ACC112 (cell line): ENCODE measurements around the gene RGS3.

Experiments used
- H2AFZ ChIP-seq: fragments of 200-600 bp; sonication (generic); one replicate; pipeline ENCODE4 v1.6.0; 2017; ENCODE audit warnings: antibody characterized with exemption, low read length; ENCODE audit not compliant: unreplicated experiment
- H3K27ac ChIP-seq: fragments of 200-600 bp; sonication (generic); 2 replicates; pipeline ENCODE4 v1.5.1; 2014; ENCODE audit warnings: low read depth, mild to moderate bottlenecking, antibody characterized with exemption, low read length, moderate library complexity
- H3K27me3 ChIP-seq: fragments of 200-600 bp; sonication (generic); 2 replicates; pipeline ENCODE4 v1.6.1; 2014; ENCODE audit warnings: mild to moderate bottlenecking, antibody characterized with exemption, low read length, moderate library complexity, mixed read lengths; ENCODE audit not compliant: insufficient read depth
- H3K36me3 ChIP-seq: fragments of 200-600 bp; sonication (generic); 2 replicates; pipeline ENCODE4 v1.6.1; 2016; ENCODE audit warnings: mild to moderate bottlenecking, antibody characterized with exemption, low read length, moderate library complexity, mixed read lengths; ENCODE audit not compliant: insufficient read depth
- H3K4me1 ChIP-seq: fragments of 200-600 bp; sonication (generic); one replicate; pipeline ENCODE4 v1.6.1; 2016; ENCODE audit warnings: low read length, mixed read lengths; ENCODE audit not compliant: insufficient read depth, unreplicated experiment, control insufficient read depth
- H3K4me3 ChIP-seq: fragments of 200-600 bp; sonication (generic); 2 replicates; pipeline ENCODE4 v1.5.1; 2014; ENCODE audit warnings: mild to moderate bottlenecking, low read depth, low read length
- H3K79me2 ChIP-seq: fragments of 200-600 bp; sonication (generic); one replicate; pipeline ENCODE4 v1.6.0; 2016; ENCODE audit warnings: low read length; ENCODE audit not compliant: control insufficient read depth, unreplicated experiment, insufficient read depth

The RGS3 gene

DNA sequence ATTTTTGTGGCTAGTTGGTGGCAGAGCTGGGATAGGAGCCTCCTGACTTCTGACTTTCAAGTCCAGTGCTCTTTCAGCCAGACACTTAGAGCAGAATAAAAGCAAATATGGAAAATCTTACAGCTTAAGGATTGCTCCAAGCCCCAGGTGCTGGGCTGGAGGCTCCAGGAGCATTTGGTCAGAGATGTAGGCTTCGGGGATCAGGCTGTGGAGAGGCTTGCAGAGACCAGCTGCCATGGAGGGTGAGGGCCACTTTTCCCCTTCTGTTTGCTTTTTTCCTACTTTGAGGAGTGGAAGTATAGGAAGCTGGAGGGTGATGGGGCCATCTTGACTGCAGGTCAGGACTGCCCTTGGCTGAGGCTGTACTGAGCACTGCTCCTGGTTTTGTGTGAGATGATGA lies 58.9 kb downstream of the RGS3 start:
- no peak overlapping the region for H3K27ac ChIP-seq
- no peaks in the 10 kb centered on the region for H3K36me3 ChIP-seq
- H3K79me2 ChIP-seq, result no peaks in the 10 kb centered on the region
- no peak overlapping the region for H2AFZ ChIP-seq
- no peak overlapping the region for H3K4me3 ChIP-seq
- peaks cover 6% of the 10 kb centered on the region for H3K4me1 ChIP-seq
- peaks cover 17% of the 10 kb centered on the region for H3K27me3 ChIP-seq

DNA sequence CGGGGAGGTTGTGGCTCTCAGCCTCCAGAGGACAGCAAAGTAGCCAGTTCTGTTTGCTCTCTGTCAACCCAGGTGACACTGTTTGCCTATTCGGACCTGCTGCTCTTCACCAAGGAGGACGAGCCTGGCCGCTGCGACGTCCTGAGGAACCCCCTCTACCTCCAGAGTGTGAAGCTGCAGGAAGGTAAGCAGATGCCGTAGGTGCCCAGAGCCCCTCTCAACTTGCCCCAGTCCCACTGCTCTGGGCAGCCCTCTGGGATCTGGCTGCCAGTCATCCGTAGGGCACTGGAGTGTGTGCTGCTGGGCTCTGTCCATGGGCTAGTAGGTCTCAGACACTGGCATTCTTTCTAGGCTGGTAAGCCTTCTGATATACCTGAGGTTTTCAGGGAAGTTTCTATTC lies 59.3 kb downstream of the RGS3 start:
- no peak overlapping the region for H2AFZ ChIP-seq
- H3K36me3 ChIP-seq, result no peaks in the 10 kb centered on the region
- H3K27ac ChIP-seq, result no peak overlapping the region
- H3K4me3 ChIP-seq, result no peak overlapping the region
- H3K79me2 ChIP-seq, result no peaks in the 10 kb centered on the region
- H3K27me3 ChIP-seq, result peaks cover 20% of the 10 kb centered on the region
- H3K4me1 ChIP-seq, result peaks cover 6% of the 10 kb centered on the region

DNA sequence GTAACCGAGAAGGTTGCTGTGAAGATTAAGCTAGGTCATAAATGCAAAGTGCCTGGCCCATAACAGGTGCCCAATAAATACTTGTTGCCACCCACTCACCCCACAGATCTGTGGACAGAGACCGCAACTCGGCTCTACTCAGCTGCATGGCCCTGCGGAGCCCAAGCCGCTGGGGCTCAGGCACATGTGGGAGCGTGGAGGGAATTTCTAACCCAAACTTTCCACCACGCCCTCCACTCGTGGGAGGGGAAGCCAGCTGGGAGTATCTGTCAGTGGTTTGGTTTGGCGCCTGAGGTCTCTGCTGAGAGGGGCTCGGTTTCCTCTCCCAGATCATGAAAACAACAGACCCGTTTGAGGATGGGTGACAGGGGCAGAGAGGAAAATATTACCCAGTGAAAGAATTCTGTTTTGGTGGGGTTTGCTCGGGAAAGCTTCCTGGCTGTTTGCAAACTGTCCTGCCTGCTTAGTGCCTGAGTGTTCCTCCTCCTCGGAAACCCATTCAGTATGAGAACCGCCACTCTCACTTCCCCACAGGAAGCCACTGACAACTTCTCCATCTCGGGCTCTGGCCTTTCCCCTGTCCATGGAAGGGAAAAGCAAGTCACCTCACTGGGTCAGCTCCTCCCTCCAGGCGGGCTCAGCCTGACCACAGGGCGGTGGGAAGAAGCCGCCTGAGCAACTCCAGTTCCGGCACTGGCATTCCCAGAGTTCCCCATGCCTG lies 60.1 kb downstream of the RGS3 start:
- peaks cover 6% of the 10 kb centered on the region for H3K4me1 ChIP-seq
- H3K36me3 ChIP-seq, result no peaks in the 10 kb centered on the region
- H3K27me3 ChIP-seq, result peaks cover 23% of the 10 kb centered on the region
- no peak overlapping the region for H3K27ac ChIP-seq
- no peak overlapping the region for H2AFZ ChIP-seq
- H3K79me2 ChIP-seq, result no peaks in the 10 kb centered on the region
- no peak overlapping the region for H3K4me3 ChIP-seq

DNA sequence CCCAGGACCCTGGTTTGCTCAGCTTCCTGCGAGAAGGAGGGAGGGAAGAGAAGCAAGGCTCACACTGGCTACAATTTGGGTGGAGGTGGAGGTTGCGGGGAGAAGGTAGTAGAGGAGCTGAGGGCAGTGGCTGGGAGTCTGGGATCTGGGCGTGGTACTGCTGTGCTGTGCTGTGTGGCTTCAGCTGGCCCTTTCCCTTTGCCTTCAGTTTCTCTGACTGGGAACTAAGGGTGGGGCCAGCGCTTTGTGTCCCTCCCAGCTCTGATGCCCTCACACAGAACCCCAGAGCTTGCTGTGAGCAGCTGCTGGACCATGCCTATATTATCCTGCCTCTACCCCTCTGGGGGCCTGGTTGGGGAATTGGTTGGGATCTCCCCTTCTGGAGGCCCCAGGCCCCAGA lies 60.9 kb downstream of the RGS3 start:
- no peaks in the 10 kb centered on the region for H3K36me3 ChIP-seq
- peaks cover 6% of the 10 kb centered on the region for H3K4me1 ChIP-seq

DNA sequence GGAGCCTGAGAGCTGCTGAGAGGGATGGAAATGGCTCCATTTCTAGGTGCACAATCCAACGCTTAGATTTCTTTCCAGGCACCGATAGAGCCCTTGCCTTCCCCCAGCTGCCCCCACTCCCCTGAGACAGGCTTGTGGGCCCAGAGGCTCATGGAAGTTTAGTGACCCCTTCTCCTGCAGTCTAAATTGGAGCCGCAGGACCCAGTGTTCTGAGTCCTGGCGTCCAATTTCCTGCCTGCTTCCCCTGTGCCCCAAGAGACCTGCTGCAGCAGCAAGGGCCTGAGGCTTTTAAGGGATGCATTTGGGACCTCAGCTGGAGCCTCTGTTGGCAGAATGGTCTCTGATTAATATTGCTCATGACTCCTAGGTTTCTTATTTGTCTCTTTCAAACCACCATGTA lies 61.7 kb downstream of the RGS3 start:
- Histone ChIP-seq H3K4me3 (no peak overlapping the region), H3K36me3 (no peaks in the 10 kb centered on the region), H3K4me1 (no peaks in the 10 kb centered on the region), H3K79me2 (no peaks in the 10 kb centered on the region), H2AFZ (no peak overlapping the region), H3K27me3 (peaks cover 36% of the 10 kb centered on the region), H3K27ac (no peak overlapping the region)

More for the DNA sequence above, 60.9 kb downstream of the RGS3 start:
- no peak overlapping the region for H3K4me3 ChIP-seq
- no peak overlapping the region for H3K27ac ChIP-seq
- no peaks in the 10 kb centered on the region for H3K79me2 ChIP-seq
- H3K27me3 ChIP-seq, result peaks cover 30% of the 10 kb centered on the region
- no peak overlapping the region for H2AFZ ChIP-seq

DNA sequence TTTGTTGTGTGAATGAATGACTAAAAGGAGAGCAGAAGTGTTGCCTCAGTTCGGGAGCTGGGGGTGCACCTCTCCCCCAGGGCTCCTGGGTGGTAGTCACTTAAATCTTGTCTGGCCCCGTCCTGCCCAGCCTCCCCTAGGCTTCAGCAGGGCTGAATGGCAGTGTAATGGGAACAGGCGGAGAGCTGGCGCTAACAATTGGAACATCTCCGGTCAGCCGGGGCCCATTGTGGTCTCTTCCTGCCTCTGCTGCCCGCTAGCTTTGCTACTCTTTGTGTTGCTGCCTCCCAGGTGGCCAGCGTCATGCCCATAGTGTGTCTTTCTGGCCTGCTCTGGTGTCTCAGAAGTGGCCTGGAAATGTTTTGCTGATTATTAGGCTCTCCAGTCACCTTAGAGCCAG lies 62.3 kb downstream of the RGS3 start:
- no peaks in the 10 kb centered on the region for H3K79me2 ChIP-seq
- no peak overlapping the region for H3K27ac ChIP-seq

DNA sequence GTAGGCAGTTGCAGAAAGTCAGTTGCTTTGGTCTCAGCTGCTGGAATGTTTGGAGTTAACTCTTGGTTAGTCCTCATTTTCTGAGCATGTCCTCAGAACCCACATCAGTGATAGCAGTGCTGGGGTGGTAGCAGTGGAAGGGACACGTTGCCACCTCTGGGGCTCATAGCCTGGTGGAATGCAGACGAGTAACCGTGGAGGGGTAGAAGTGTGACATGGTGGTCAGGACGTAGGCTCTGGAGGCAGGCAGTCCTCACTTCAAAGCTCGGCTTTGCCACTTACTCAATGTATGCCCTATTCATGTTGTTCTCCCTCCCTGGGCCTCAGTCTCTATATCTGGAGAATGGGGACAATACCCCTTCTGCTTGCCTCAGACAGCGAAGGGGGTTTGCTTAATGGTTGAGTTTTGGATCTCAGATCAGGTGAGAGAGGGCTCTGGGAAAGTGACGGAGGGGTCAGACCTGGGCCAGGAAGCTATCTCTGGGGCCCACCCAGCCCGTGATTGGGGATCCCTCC lies 62.8 kb downstream of the RGS3 start:
- H3K27ac ChIP-seq, result no peak overlapping the region
- H3K4me3 ChIP-seq, result no peak overlapping the region
- no peaks in the 10 kb centered on the region for H3K36me3 ChIP-seq
- H2AFZ ChIP-seq, result no peak overlapping the region
- no peaks in the 10 kb centered on the region for H3K4me1 ChIP-seq
- H3K27me3 ChIP-seq, result peaks cover 38% of the 10 kb centered on the region
- no peaks in the 10 kb centered on the region for H3K79me2 ChIP-seq

More for the DNA sequence above, 62.3 kb downstream of the RGS3 start:
- no peak overlapping the region for H3K4me3 ChIP-seq
- no peak overlapping the region for H2AFZ ChIP-seq
- no peaks in the 10 kb centered on the region for H3K4me1 ChIP-seq
- no peaks in the 10 kb centered on the region for H3K36me3 ChIP-seq
- peaks cover 36% of the 10 kb centered on the region for H3K27me3 ChIP-seq

DNA sequence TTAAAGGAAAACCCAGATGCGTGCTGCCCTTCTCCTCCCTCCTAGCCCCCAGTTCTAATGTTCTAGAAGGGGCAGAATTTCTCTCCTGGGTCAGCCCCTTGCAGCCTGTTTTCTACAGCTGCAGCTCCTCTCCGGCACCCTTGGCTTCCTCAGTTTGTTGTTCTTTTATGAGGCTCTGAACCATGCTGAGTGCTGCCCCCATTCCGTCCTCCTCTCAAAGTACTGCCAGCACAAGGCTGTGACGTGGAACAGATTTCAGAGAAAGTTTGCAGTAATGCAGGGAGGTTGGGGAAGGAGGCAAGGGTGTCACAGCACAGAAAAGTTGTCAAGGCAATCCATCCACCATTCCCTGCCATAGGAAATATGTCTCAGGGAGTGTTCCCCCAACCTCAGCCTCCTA lies 63.3 kb downstream of the RGS3 start:
- Histone ChIP-seq H3K27me3 (peaks cover 43% of the 10 kb centered on the region), H3K27ac (no peak overlapping the region), H3K4me1 (no peaks in the 10 kb centered on the region), H2AFZ (no peak overlapping the region), H3K79me2 (no peaks in the 10 kb centered on the region), H3K4me3 (no peak overlapping the region), H3K36me3 (no peaks in the 10 kb centered on the region)

DNA sequence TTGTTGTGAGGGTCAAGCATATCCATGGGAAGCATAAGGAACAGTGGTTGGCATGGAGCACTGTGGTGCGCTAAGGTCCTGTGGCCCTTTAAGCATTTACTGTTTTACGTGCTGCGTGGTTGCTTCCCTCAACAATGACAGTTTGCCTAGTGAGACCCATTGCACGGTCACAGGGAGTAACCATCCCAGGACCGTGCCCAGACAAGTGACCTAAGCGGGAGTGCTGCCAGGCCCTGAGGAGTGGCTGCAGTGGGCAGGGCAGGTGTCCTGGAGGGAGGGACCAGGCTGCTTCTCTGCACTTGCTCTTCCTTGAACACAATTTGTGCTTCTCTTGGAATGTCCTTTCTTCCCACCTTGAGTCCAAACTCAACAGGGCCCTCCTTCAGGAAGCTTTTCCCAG lies 64.6 kb downstream of the RGS3 start:
- H3K4me1 ChIP-seq, result no peaks in the 10 kb centered on the region
- no peaks in the 10 kb centered on the region for H3K36me3 ChIP-seq
- peaks cover 44% of the 10 kb centered on the region for H3K27me3 ChIP-seq
- H3K4me3 ChIP-seq, result no peak overlapping the region
- H3K79me2 ChIP-seq, result no peaks in the 10 kb centered on the region
- no peak overlapping the region for H3K27ac ChIP-seq
- H2AFZ ChIP-seq, result no peak overlapping the region

DNA sequence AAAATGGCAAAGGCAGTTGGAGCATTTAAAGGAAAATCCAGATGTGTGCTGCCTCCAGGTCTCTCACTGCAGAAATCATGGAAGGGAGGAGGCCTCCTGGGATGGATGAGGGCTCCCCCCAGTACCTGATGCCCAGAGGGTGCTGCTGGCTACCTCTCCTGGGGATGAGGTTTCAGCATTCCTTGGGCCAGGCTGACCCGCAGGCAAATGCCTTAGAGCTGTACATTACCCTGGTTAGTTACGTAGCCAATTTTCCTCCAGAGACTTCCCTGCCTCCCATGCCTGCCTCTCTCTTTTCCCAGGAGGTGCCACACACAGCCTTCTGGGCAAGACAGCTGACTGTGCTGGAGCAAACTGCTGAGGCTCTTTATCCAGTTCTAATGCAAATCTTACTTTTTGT lies 65.3 kb downstream of the RGS3 start:
- Histone ChIP-seq H3K27me3 (peaks cover 39% of the 10 kb centered on the region), H3K79me2 (no peaks in the 10 kb centered on the region), H3K4me1 (no peaks in the 10 kb centered on the region), H3K27ac (no peak overlapping the region), H3K4me3 (no peak overlapping the region), H3K36me3 (no peaks in the 10 kb centered on the region), H2AFZ (no peak overlapping the region)

DNA sequence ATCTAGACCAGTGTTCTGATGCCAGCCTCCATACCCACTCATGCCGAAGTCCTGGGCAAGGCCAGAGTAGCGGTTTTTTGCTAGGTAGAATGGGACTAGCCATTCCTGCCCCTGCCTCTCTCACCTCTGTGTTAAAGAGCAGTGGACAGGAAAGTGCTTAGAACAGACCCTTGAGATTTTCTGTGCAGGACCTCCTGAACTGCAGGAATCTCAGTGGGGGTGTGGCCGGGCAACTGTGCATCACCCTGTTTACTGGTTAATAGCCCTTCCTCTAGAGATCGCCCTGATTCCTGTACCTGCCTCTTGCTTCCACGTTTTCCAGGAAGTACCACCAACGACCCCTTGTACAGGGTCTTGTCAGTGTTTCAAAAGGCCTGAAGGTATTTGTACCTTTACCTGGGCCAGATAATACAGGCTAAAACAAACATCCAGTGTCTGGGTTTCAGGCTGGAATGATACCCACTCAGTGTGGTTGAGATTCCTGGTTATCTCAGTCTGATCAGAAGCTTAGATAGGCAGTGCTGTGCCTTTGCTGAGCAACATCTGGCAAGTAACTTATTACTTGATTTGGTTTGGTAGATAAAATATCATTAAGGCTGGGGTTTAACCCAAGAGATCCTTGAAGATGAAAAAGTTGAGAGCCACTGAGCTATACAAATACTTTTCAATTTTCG lies 65.9 kb downstream of the RGS3 start:
- no peak overlapping the region for H3K4me3 ChIP-seq
- no peak overlapping the region for H3K27ac ChIP-seq
- H3K4me1 ChIP-seq, result no peaks in the 10 kb centered on the region
- peaks cover 36% of the 10 kb centered on the region for H3K27me3 ChIP-seq
- no peaks in the 10 kb centered on the region for H3K36me3 ChIP-seq
- no peaks in the 10 kb centered on the region for H3K79me2 ChIP-seq
- no peak overlapping the region for H2AFZ ChIP-seq
